Smooth muscle cell (in vitro differentiated cells): ENCODE measurements around the gene IL27RA. TPM values are rescaled to one million over a fixed set of nuclear protein-coding genes. Genes with fewer than 3 reads are reported as not detected.
A peak's percentile ranks its signal among the peaks of the same experiment; 100 is the strongest.

Experiments used
- DNase-seq: peaks from one replicate; lab custom pipeline; 2025; ENCODE audit not compliant: unreplicated experiment; lab: John Stamatoyannopoulos, UW
- H2AFZ ChIP-seq: fragments of 200-600 bp; sonication (generic); 2 replicates; pipeline ENCODE4 v1.6.0; 2016; ENCODE audit warnings: antibody characterized with exemption, low read depth, mild to moderate bottlenecking
- H3F3A ChIP-seq: fragments of 200-600 bp; sonication (generic); 2 replicates; pipeline ENCODE4 v1.6.0; 2017; ENCODE audit warnings: antibody characterized with exemption, low read depth
- H3K27ac ChIP-seq: fragments of 200-600 bp; sonication (generic); 2 replicates; pipeline ENCODE4 v1.5.1; 2016; ENCODE audit warnings: low read depth, mild to moderate bottlenecking
- H3K27me3 ChIP-seq: fragments of 200-600 bp; sonication (generic); 2 replicates; pipeline ENCODE4 v1.6.1; 2016; ENCODE audit warnings: low read depth, mild to moderate bottlenecking
- H3K36me3 ChIP-seq: fragments of 200-600 bp; sonication (generic); 2 replicates; pipeline ENCODE4 v1.5.1; 2016; ENCODE audit warnings: low read depth
- H3K4me1 ChIP-seq: fragments of 200-600 bp; sonication (generic); 2 replicates; pipeline ENCODE4 v1.5.1; 2016; ENCODE audit warnings: low read depth
- H3K4me2 ChIP-seq: fragments of 200-600 bp; sonication (generic); 2 replicates; pipeline ENCODE4 v1.6.0; 2016; ENCODE audit warnings: mild to moderate bottlenecking
- H3K4me3 ChIP-seq: fragments of 200-600 bp; sonication (generic); 2 replicates; pipeline ENCODE4 v1.5.1; 2016; ENCODE audit warnings: mild to moderate bottlenecking
- H3K79me2 ChIP-seq: fragments of 200-600 bp; sonication (generic); 2 replicates; pipeline ENCODE4 v1.6.0; 2016; ENCODE audit warnings: low read depth, mild to moderate bottlenecking
- H3K9ac ChIP-seq: fragments of 200-600 bp; sonication (generic); 2 replicates; pipeline ENCODE4 v1.6.0; 2016; ENCODE audit warnings: low read depth
- H3K9me3 ChIP-seq: fragments of 200-600 bp; sonication (generic); replicated peaks from 2 replicates; pipeline ENCODE4 v1.5.1; 2016; ENCODE audit warnings: low read depth
- H4K20me1 ChIP-seq: fragments of 200-600 bp; sonication (generic); 2 replicates; pipeline ENCODE4 v1.6.0; 2016; ENCODE audit warnings: low read depth
- CTCF ChIP-seq: fragments of 200-600 bp; sonication (generic); IDR thresholded peaks from 2 replicates; pipeline ENCODE4 v1.5.1; 2017; ENCODE audit warnings: borderline replicate concordance, mild to moderate bottlenecking, antibody characterized with exemption; ENCODE audit not compliant: insufficient read depth, poor library complexity, severe bottlenecking
- WGBS: methylation state at CpG from one replicate; pipeline ENCODE4 v1.1.7; 2016; ENCODE audit warnings: low lambda C conversion rate; 5-methylcytosine and 5-hydroxymethylcytosine counted together
- polyA plus RNA-seq: library from polyadenylated mRNA; unstranded; fragments of >200 nt; fragmentation: Nextera tagmentation; extraction: Ambion mirVana; gene quantifications from 2 replicates; pipeline ENCODE4 v1.2.1, GENCODE V29; 2016
- total RNA-seq: library from RNA; depleted of rRNA; stranded (reverse); fragments of >200 nt; gene quantifications from 2 replicates; pipeline ENCODE4 v1.2.3, GENCODE V29; 2014

The IL27RA gene
- total and polyA plus RNA-seq, 2 experiments from 2014 or later = 3.1 to 3.8 TPM

- Histone ChIP-seq H2AFZ (no peak overlapping the region), H3K27ac (peak overlapping the region; percentile 52), H4K20me1 (no peaks in the 10 kb centered on the region), H3K4me2 (no peak overlapping the region), H3K27me3 (no peaks in the 10 kb centered on the region), H3K9ac (no peak overlapping the region), H3K4me1 (peaks cover 3% of the 10 kb centered on the region), H3F3A (peaks cover 14% of the 10 kb centered on the region), H3K79me2 (peaks cover 46% of the 10 kb centered on the region), H3K36me3 (no peaks in the 10 kb centered on the region), H3K9me3 (no peaks in the 10 kb centered on the region), H3K4me3 (no peak overlapping the region)
- TF ChIP-seq CTCF = no peak
- no peak for DNase-seq
- 87% methylated on average over 13 of the region's 13 CpGs for WGBS
Measured at GRCh38 chr19:14002571-14003250, 28.9 kb upstream of the IL27RA start.

- WGBS = 75% methylated on average over 10 of the region's 10 CpGs
- Histone ChIP-seq H3K4me2 (no peak overlapping the region), H3K4me3 (no peak overlapping the region), H3K27ac (peak overlapping the region; percentile 52), H3F3A (peaks cover 21% of the 10 kb centered on the region), H2AFZ (no peak overlapping the region), H4K20me1 (no peaks in the 10 kb centered on the region), H3K27me3 (no peaks in the 10 kb centered on the region), H3K79me2 (peaks cover 39% of the 10 kb centered on the region), H3K4me1 (peaks cover 3% of the 10 kb centered on the region), H3K9me3 (no peaks in the 10 kb centered on the region), H3K9ac (no peak overlapping the region), H3K36me3 (no peaks in the 10 kb centered on the region)
- DNase-seq = no peak
- no peak for TF ChIP-seq CTCF
Measured at GRCh38 chr19:14003251-14004055, 28.1 kb upstream of the IL27RA start.

GRCh38 chr19:14004619-14005348 lies 26.8 kb upstream of the IL27RA start:
- no peaks in the 10 kb centered on the region for H3K36me3 ChIP-seq
- no peak overlapping the region for H3K9ac ChIP-seq

More at GRCh38 chr19:14004619-14005348, 26.8 kb upstream of the IL27RA start:
- Histone ChIP-seq H3K9me3 (no peaks in the 10 kb centered on the region), H3K79me2 (peaks cover 25% of the 10 kb centered on the region), H3F3A (peaks cover 22% of the 10 kb centered on the region), H4K20me1 (no peaks in the 10 kb centered on the region), H3K4me1 (peaks cover 3% of the 10 kb centered on the region), H3K27ac (peak overlapping the region; percentile 100), H2AFZ (no peak overlapping the region), H3K4me2 (no peak overlapping the region), H3K4me3 (peak overlapping the region; percentile 82), H3K27me3 (no peaks in the 10 kb centered on the region)
- DNase-seq = no peak
- no peak for TF ChIP-seq CTCF
- 79% methylated on average over 14 of the region's 14 CpGs for WGBS
